ENCODE data around the gene NR6A1. TPM values are rescaled to one million over a fixed set of nuclear protein-coding genes. Genes with fewer than 3 reads are reported as not detected.

The NR6A1 gene
- total RNA-seq, 1 experiment from 2014 or later: 99.3 TPM

GRCh38 chr9:124574534-124575375 is 196.4 kb downstream of the NR6A1 start:
- Histone ChIP-seq H3T11ph (ENCODE audit: low read length) (no peak overlapping the region), H4K91ac (ENCODE audit: insufficient read length, low read depth, low read length) (no peak overlapping the region), H2BK20ac (ENCODE audit: low read depth, low read length, poor library complexity, severe bottlenecking) (no peak overlapping the region), H3K56ac (ENCODE audit: insufficient read length, low read depth, low read length) (no peak overlapping the region), H3K27me3 (ENCODE audit: insufficient read depth, low read length) (no peaks in the 10 kb centered on the region), H2AK5ac (ENCODE audit: insufficient read length, low read length) (no peak overlapping the region), H3K4me2 (ENCODE audit: insufficient read depth, insufficient read length, low read length) (no peak overlapping the region), H3K18ac (ENCODE audit: insufficient read length, low read depth, low read length) (no peak overlapping the region), H2BK15ac (ENCODE audit: low read depth, low read length) (no peak overlapping the region), H3K79me2 (ENCODE audit: insufficient read depth, low read length) (no peaks in the 10 kb centered on the region; the same call in 1 of the 2 replicates), H3K23ac (ENCODE audit: insufficient read length, low read depth, low read length) (no peak overlapping the region), H3K14ac (ENCODE audit: insufficient read depth, low read length) (no peak overlapping the region), H2BK12ac (ENCODE audit: insufficient read length, low read depth, low read length) (no peak overlapping the region), H3K9me3 (ENCODE audit: control insufficient read depth, low read depth, low read length) (no peaks in the 10 kb centered on the region), H2BK120ac (ENCODE audit: low read depth, low read length, poor library complexity, severe bottlenecking) (no peak overlapping the region), H2BK5ac (ENCODE audit: insufficient read length, low read length) (no peak overlapping the region), H3K9ac (ENCODE audit: extremely low read depth, insufficient read length, low read length) (peak overlapping the region; percentile 7), H3K27ac (ENCODE audit: insufficient read length, low read depth, low read length) (no peak overlapping the region), H3K4me1 (ENCODE audit: insufficient read depth, low read length) (peaks cover 12% of the 10 kb centered on the region; the same call in 1 of the 2 replicates), H3K79me1 (ENCODE audit: insufficient read depth, low read depth, low read length, poor library complexity, severe bottlenecking) (no peaks in the 10 kb centered on the region), H3K4ac (ENCODE audit: low read depth, low read length) (no peak overlapping the region), H4K20me1 (ENCODE audit: control insufficient read depth, insufficient read depth, insufficient read length) (no peaks in the 10 kb centered on the region), H4K5ac (ENCODE audit: insufficient read length, low read depth, low read length) (no peak overlapping the region), H4K8ac (replicated peaks; ENCODE audit: insufficient read length, low read depth, low read length) (no peak overlapping the region), H2AFZ (ENCODE audit: low read length) (no peak overlapping the region), H3K23me2 (ENCODE audit: insufficient read length, low read depth, low read length, poor library complexity, severe bottlenecking) (no peaks in the 10 kb centered on the region)
- Mint-ChIP-seq H3K9me3 (peaks cover 4 to 6% of the 10 kb centered on the region in 2 experiments; a peak in 2 of 5 replicates), H3K27ac (no peak overlapping the region), H3K36me3 (ENCODE audit: insufficient read depth in 1 of 3, low read depth in 3 of 3) (peaks cover 4 to 6% (median 5%) of the 10 kb centered on the region in 3 experiments; a peak in 3 of 7 replicates), H3K27me3 (ENCODE audit: low read depth) (no peaks in the 10 kb centered on the region), H3K4me3 (no peak overlapping the region), H3K4me1 (peaks cover 27 to 38% of the 10 kb centered on the region in 2 experiments)
- DNase-seq: no peak
- WGBS (ENCODE audit: extremely low coverage, insufficient read length, low lambda C conversion rate): no CpG with 5 or more reads among the region's 10 CpGs
- TF ChIP-seq CTCF (conservative IDR thresholded peaks at IDR 0.05): no peak

All from H9 (cell line).